A549 (cell line): ENCODE results near the gene ANGPT4. TPM values are rescaled to one million over a fixed set of nuclear protein-coding genes. Genes with fewer than 3 reads are reported as not detected.
A peak's percentile ranks its signal among the peaks of the same experiment; 100 is the strongest.

Experiments used
- ATAC-seq, 2 experiments: fragments of 200-7000 bp in 1 of 2; fragments of >200 bp in 1 of 2; cut with Nextera tagmentation in 1 of 2; cut with Tn5 transposase in 1 of 2; 3 replicates each; pipeline versions ENCODE4 v1.8.0 to v1.9.1; 2018 to 2020; ENCODE audit warnings: mild to moderate bottlenecking in 1 of 2, moderate library complexity in 1 of 2
- CTCF ChIA-PET: fragments of 300-600 bp; sonication (Branson Sonifier 250); formaldehyde crosslinking; extraction: SDS; loops from one replicate; lab custom pipeline; 2021; ENCODE audit warnings: antibody characterized with exemption, inconsistent platforms; lab: Yijun Ruan, JAX
- POLR2A ChIA-PET: fragments of 350-600 bp; formaldehyde crosslinking; extraction: SDS; loops from one replicate; lab custom pipeline; 2021; ENCODE audit warnings: antibody characterized with exemption, inconsistent platforms; lab: Yijun Ruan, JAX
- DNase-seq, 2 experiments: peaks; one replicate each; pipeline versions ENCODE4 v3.0.0 to v3.0.0-alpha.2; 2011 to 2016; ENCODE audit warnings: low read depth in 1 of 2, low spot score in 1 of 2
- FAIRE-seq: peaks from 2 replicates; lab custom pipeline; 2011; peaks lifted over from hg19 to GRCh38; lab: Jason Lieb, UNC
- H3K27ac ChIP-seq, 2 experiments: fragments of >200 bp; sonication (Bioruptor Twin); formaldehyde crosslinking; 3 replicates each; pipeline ENCODE4 v1.5.1; 2016 to 2017
- H3K4me1 ChIP-seq: fragments of >200 bp; sonication (Bioruptor Twin); formaldehyde crosslinking; 3 replicates; pipeline ENCODE4 v1.6.1; 2016
- H3K4me2 ChIP-seq: fragments of >200 bp; sonication (Bioruptor Twin); formaldehyde crosslinking; 3 replicates; pipeline ENCODE4 v1.6.1; 2016
- H3K4me3 ChIP-seq: fragments of >200 bp; sonication (Bioruptor Twin); formaldehyde crosslinking; 3 replicates; pipeline ENCODE4 v1.5.1; 2016
- H3K9me3 ChIP-seq: fragments of >200 bp; sonication (Bioruptor Twin); formaldehyde crosslinking; 3 replicates; pipeline ENCODE4 v1.6.1; 2016
- BHLHE40 ChIP-seq: IDR thresholded peaks from 2 replicates; pipeline ENCODE4 v1.6.1; 2012; ENCODE audit warnings: low read depth, low read length, inconsistent platforms
- CBX2 ChIP-seq: fragments of 200-600 bp; sonication (generic); IDR thresholded peaks from 2 replicates; pipeline ENCODE4 v1.6.1; 2016; ENCODE audit warnings: low read depth, mild to moderate bottlenecking, borderline replicate concordance
- CEBPB ChIP-seq, 2 experiments: fragments of >200 bp in 1 of 2; sonication (Bioruptor Twin) in 1 of 2; formaldehyde crosslinking in 1 of 2; IDR thresholded peaks; 2 replicates each; pipeline ENCODE4 v1.6.1; 2012 to 2016
- CHD4 ChIP-seq: fragments of 200-600 bp; sonication (generic); IDR thresholded peaks from 2 replicates; pipeline ENCODE4 v1.6.1; 2016; ENCODE audit warnings: antibody characterized with exemption, mild to moderate bottlenecking, borderline replicate concordance
- CTCF ChIP-seq: fragments of >200 bp; sonication (Bioruptor Twin); formaldehyde crosslinking; IDR thresholded peaks from 3 replicates; pipeline ENCODE4 v1.5.1; 2016
- EHMT2 ChIP-seq: fragments of 200-600 bp; sonication (generic); IDR thresholded peaks from 2 replicates; pipeline ENCODE4 v1.6.1; 2016; ENCODE audit warnings: antibody characterized with exemption, low read depth, mild to moderate bottlenecking, moderate library complexity
- GATA3 ChIP-seq: IDR thresholded peaks from 2 replicates; pipeline ENCODE4 v1.6.1; 2012; ENCODE audit warnings: borderline replicate concordance
- HEYL ChIP-seq: fragments of 250-450 bp; sonication (Bioruptor Pico); IDR thresholded peaks from 2 replicates; pipeline ENCODE4 v1.8.0; 2021; ENCODE audit warnings: mild to moderate bottlenecking, moderate library complexity
- HMGXB4 ChIP-seq: fragments of 250-450 bp; sonication (Bioruptor Pico); IDR thresholded peaks from 2 replicates; pipeline ENCODE4 v1.5.0; 2021; ENCODE audit warnings: mild to moderate bottlenecking, moderate library complexity, borderline replicate concordance
- HOXB13 ChIP-seq: fragments of 250-450 bp; sonication (Bioruptor Pico); IDR thresholded peaks from 2 replicates; pipeline ENCODE4 v1.5.0; 2020; ENCODE audit warnings: low read depth, mild to moderate bottlenecking, moderate library complexity
- HOXB5 ChIP-seq: fragments of 250-450 bp; sonication (Bioruptor Pico); IDR thresholded peaks from 2 replicates; pipeline ENCODE4 v1.5.0; 2020; ENCODE audit warnings: mild to moderate bottlenecking, moderate library complexity
- KDM1A ChIP-seq: fragments of 200-600 bp; sonication (generic); IDR thresholded peaks from 2 replicates; pipeline ENCODE4 v1.6.1; 2016; ENCODE audit warnings: low read depth, mild to moderate bottlenecking
- MAZ ChIP-seq: fragments of 150-350 bp; IDR thresholded peaks from 2 replicates; pipeline ENCODE4 v1.6.1; 2014; ENCODE audit warnings: antibody characterized with exemption, low read depth, low read length, borderline replicate concordance
- NFE2L2 ChIP-seq: fragments of 150-350 bp; conservative IDR thresholded peaks from 2 replicates; pipeline ENCODE4 v1.6.1; 2014; ENCODE audit warnings: low read length
- PBX3 ChIP-seq: IDR thresholded peaks from 2 replicates; pipeline ENCODE4 v1.6.1; 2012
- POLR2A ChIP-seq: IDR thresholded peaks from 2 replicates; pipeline ENCODE4 v1.6.1; 2012; ENCODE audit warnings: mild to moderate bottlenecking, low read length
- RAD21 ChIP-seq, 2 experiments: fragments of >200 bp in 1 of 2; sonication (Bioruptor Twin) in 1 of 2; formaldehyde crosslinking in 1 of 2; IDR thresholded peaks in 1 of 2; conservative IDR thresholded peaks in 1 of 2; 2 replicates in 1 of 2; 3 replicates in 1 of 2; pipeline ENCODE4 v1.6.1; 2012 to 2018; ENCODE audit warnings: inconsistent platforms in 1 of 2
- REST ChIP-seq: fragments of 200-600 bp; sonication (generic); IDR thresholded peaks from 2 replicates; pipeline ENCODE4 v1.6.1; 2016; ENCODE audit warnings: antibody characterized with exemption, mild to moderate bottlenecking, moderate library complexity
- SMC3 ChIP-seq: fragments of >200 bp; sonication (Bioruptor Twin); formaldehyde crosslinking; IDR thresholded peaks from 3 replicates; pipeline ENCODE4 v1.6.1; 2018; ENCODE audit warnings: inconsistent platforms
- ZFP36 ChIP-seq: fragments of 450-650 bp; IDR thresholded peaks from 2 replicates; pipeline ENCODE4 v1.6.1; 2014; ENCODE audit warnings: borderline replicate concordance; ENCODE audit not compliant: partially characterized antibody
- WGBS: methylation state at CpG from one replicate; pipeline ENCODE4 v1.1.6; 2017; ENCODE audit errors: missing lambda C conversion rate; 5-methylcytosine and 5-hydroxymethylcytosine counted together
- polyA plus RNA-seq, 4 experiments: library from polyadenylated mRNA; depleted of rRNA in 3 of 4; stranded (reverse); fragments of >200 nt; fragmentation: RNase III in 1 of 4; extraction: RNeasy Plus Mini Kit Qiagen cat#74134 plus additional on column Dnase treatment in 1 of 4; gene quantifications; 2 replicates in 3 of 4; 3 replicates in 1 of 4; pipeline ENCODE4 v1.2.3, GENCODE V29; 2011 to 2017

The ANGPT4 gene
- polyA plus RNA-seq, 2 of the 4 experiments (the other 2 are of a cell fraction), result 0.04 TPM; not detected in 1

DNA sequence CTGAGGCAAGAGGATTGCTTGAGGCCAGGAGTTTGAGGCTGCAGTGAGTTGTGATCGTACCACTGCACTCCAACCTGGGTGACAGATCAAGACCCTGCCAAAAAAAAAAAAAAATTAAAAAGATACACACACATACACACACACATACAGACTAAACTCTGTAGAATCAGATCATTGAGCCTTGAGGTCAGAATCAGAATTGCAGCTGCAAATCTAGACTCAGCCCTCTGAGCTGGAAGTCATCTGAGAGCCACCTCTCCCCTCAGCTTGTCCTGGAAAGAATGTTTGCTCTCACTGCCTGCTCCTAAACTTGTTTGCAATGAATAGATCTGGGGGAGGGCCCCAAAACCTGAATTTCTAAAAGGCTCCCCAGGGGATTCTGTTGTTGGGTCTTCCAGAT, 41.4 kb upstream of the ANGPT4 start:
- ChIA-PET POLR2A (no interaction called here), CTCF (interaction anchor here (0.6 to 25.7 kb wide), 41 partner anchors 11 to 546 kb away, joined by 3 to 872 read pairs (median 10); partner anchors contain the start of gene FAM110A)
- WGBS, result 19% methylated on average over 1 of the region's 1 CpG

GRCh38 chr20:956330-956951, 40.3 kb upstream of the ANGPT4 start:
- WGBS, result 6% methylated on average over 13 of the region's 13 CpGs
- Histone ChIP-seq H3K27ac (no peak overlapping the region), H3K9me3 (no peaks in the 10 kb centered on the region), H3K4me3 (no peak overlapping the region), H3K4me2 (peak overlapping the region; percentile 33), H3K4me1 (no peaks in the 10 kb centered on the region)
- CTCF ChIA-PET, result interaction anchor here (0.7 to 25.7 kb wide), 111 partner anchors 12 to 820 kb away, joined by 3 to 872 read pairs (median 5); partner anchors contain the start of genes ANGPT4 and FAM110A
- peak; percentile 72 to 90 for ATAC-seq
- TF ChIP-seq RAD21 (conservative IDR thresholded peaks at IDR 0.05 in 1 of 2, IDR thresholded peaks at IDR 0.05 in 1 of 2) (peak; percentile 98 to 99), ZFP36 (no peak), BHLHE40 (no peak), CEBPB (IDR thresholded peaks at IDR 0.05) (no peak), CTCF (peak; percentile 98), SMC3 (peak; percentile 97)
- POLR2A ChIA-PET, result no interaction called here
- FAIRE-seq, result peak; percentile 95
- DNase-seq, result peak; percentile 77 to 89

More for the DNA sequence above, 41.4 kb upstream of the ANGPT4 start:
- ATAC-seq (peak in 1 of 2 experiments; percentile 39; a peak in 2 of 6 replicates), FAIRE-seq (no peak), DNase-seq (peak; percentile 41 to 56)
- H3K4me1 ChIP-seq, result no peaks in the 10 kb centered on the region
- H3K4me2 ChIP-seq, result no peak overlapping the region
- no peak overlapping the region for H3K27ac ChIP-seq
- H3K4me3 ChIP-seq, result no peak overlapping the region
- no peaks in the 10 kb centered on the region for H3K9me3 ChIP-seq
- TF ChIP-seq CBX2 (no peak), HEYL (CRISPR knock-in tag) (no peak), ZFP36 (no peak), CHD4 (no peak), EHMT2 (no peak), HMGXB4 (CRISPR knock-in tag) (no peak), NFE2L2 (no peak), POLR2A (no peak), REST (no peak), RAD21 (conservative IDR thresholded peaks at IDR 0.05 in 1 of 2, IDR thresholded peaks at IDR 0.05 in 1 of 2) (no peak), CEBPB (IDR thresholded peaks at IDR 0.05) (no peak), HOXB5 (CRISPR knock-in tag) (no peak), PBX3 (no peak), KDM1A (no peak), MAZ (no peak), HOXB13 (no peak), GATA3 (no peak)
